PC-3 (cell line): ENCODE measurements around the gene PACSIN2. TPM values are rescaled to one million over a fixed set of nuclear protein-coding genes. Genes with fewer than 3 reads are reported as not detected.

Experiments used
- ATAC-seq: fragments of 200-7000 bp; cut with Tn5 transposase; 2 replicates; pipeline ENCODE4 v1.9.1; 2020; ENCODE audit warnings: mild to moderate bottlenecking, moderate library complexity
- BruUV-seq: library from RNA; stranded (reverse); fragments of 400-500 nt; replicated peaks from 2 replicates; lab custom pipeline; 2021; lab: Mats Ljungman, UMichigan
- CTCF ChIA-PET: fragments of 300-600 bp; sonication (Branson Sonifier 250); formaldehyde crosslinking; loops from one replicate; lab custom pipeline; 2022; ENCODE audit warnings: antibody characterized with exemption; lab: Charles Lee
- POLR2A ChIA-PET: fragments of 300-600 bp; sonication (Branson Sonifier 250); formaldehyde crosslinking; loops from one replicate; lab custom pipeline; 2022; ENCODE audit warnings: antibody characterized with exemption; ENCODE audit not compliant: unreplicated experiment; lab: Charles Lee
- DNase-seq: peaks from one replicate; pipeline ENCODE4 v3.0.0-alpha.2; 2015
- H2AFZ ChIP-seq: fragments of 300-600 bp; sonication (generic); 2 replicates; pipeline ENCODE4 v1.6.0; 2016; ENCODE audit warnings: antibody characterized with exemption, low read length
- H3F3A ChIP-seq: fragments of 300-600 bp; sonication (generic); one replicate; pipeline ENCODE4 v1.6.0; 2017; ENCODE audit warnings: antibody characterized with exemption, low read length, control low read depth, mild to moderate bottlenecking; ENCODE audit not compliant: unreplicated experiment
- H3K27ac ChIP-seq: fragments of 300-600 bp; sonication (generic); 2 replicates; pipeline ENCODE4 v1.5.1; 2016; ENCODE audit warnings: mild to moderate bottlenecking, low read length
- H3K27me3 ChIP-seq: fragments of 300-600 bp; sonication (generic); 2 replicates; pipeline ENCODE4 v1.6.1; 2016; ENCODE audit warnings: low read length, mixed read lengths
- H3K36me3 ChIP-seq: fragments of 300-600 bp; sonication (generic); 2 replicates; pipeline ENCODE4 v1.6.1; 2016; ENCODE audit warnings: low read depth, mixed run types, low read length, mixed read lengths
- H3K4me1 ChIP-seq: fragments of 300-600 bp; sonication (generic); 2 replicates; pipeline ENCODE4 v1.5.1; 2016; ENCODE audit warnings: low read length; ENCODE audit not compliant: insufficient read depth
- H3K4me2 ChIP-seq: fragments of 300-600 bp; sonication (generic); 2 replicates; pipeline ENCODE4 v1.6.0; 2016; ENCODE audit warnings: low read length
- H3K4me3 ChIP-seq: fragments of 300-600 bp; sonication (generic); 2 replicates; pipeline ENCODE4 v1.5.1; 2016; ENCODE audit warnings: mild to moderate bottlenecking, low read length, mixed read lengths
- H3K79me2 ChIP-seq: fragments of 300-600 bp; sonication (generic); 2 replicates; pipeline ENCODE4 v1.6.1; 2017; ENCODE audit warnings: low read length, mixed read lengths
- H3K9ac ChIP-seq: fragments of 300-600 bp; sonication (generic); 2 replicates; pipeline ENCODE4 v1.6.0; 2016; ENCODE audit warnings: mild to moderate bottlenecking, low read length
- H3K9me2 ChIP-seq: fragments of 300-600 bp; sonication (generic); replicated peaks from 2 replicates; pipeline ENCODE4 v1.6.1; 2016; ENCODE audit warnings: mixed run types, low read length, mixed read lengths
- H3K9me3 ChIP-seq: fragments of 300-600 bp; sonication (generic); 2 replicates; pipeline ENCODE4 v1.6.1; 2016; ENCODE audit warnings: low read length, mixed read lengths
- H4K20me1 ChIP-seq: fragments of 300-600 bp; sonication (generic); 2 replicates; pipeline ENCODE4 v1.6.1; 2016; ENCODE audit warnings: low read length, mixed read lengths
- CTCF ChIP-seq: fragments of 300-600 bp; sonication (generic); conservative IDR thresholded peaks from 2 replicates; pipeline ENCODE4 v1.5.1; 2017; ENCODE audit warnings: antibody characterized with exemption, low read depth, mild to moderate bottlenecking, low read length
- EZH2 ChIP-seq: fragments of 300-600 bp; sonication (generic); IDR thresholded peaks from one replicate; pipeline ENCODE4 v1.6.1; 2017; ENCODE audit warnings: antibody characterized with exemption, mild to moderate bottlenecking, low read length; ENCODE audit not compliant: unreplicated experiment
- EZH2phosphoT487 ChIP-seq: fragments of 300-600 bp; sonication (generic); IDR thresholded peaks from 2 replicates; pipeline ENCODE4 v1.6.1; 2018; ENCODE audit warnings: mild to moderate bottlenecking, antibody characterized with exemption, low read length, borderline replicate concordance
- intact Hi-C: fragments of 100-400 bp; cut with micrococcal nuclease; formaldehyde crosslinking; loops from 2 replicates; pipeline ENCODE4 v1.9.0; 2023
- total RNA-seq: library from RNA; depleted of rRNA; stranded (reverse); fragments of >200 nt; gene quantifications from 2 replicates; pipeline ENCODE4 v1.2.3, GENCODE V29; 2014

The PACSIN2 gene
- total RNA-seq, 1 experiment from 2014 or later: 25.7 TPM

- Histone ChIP-seq H3K27ac (no peak overlapping the region), H4K20me1 (0 out of 2 replicates have a peak, but pooled peaks cover 11% of the 10 kb centered on the region), H3K79me2 (peaks cover 53% of the 10 kb centered on the region), H3K4me2 (no peak overlapping the region), H3K4me1 (peaks cover 30% of the 10 kb centered on the region), H3K9me2 (no peaks in the 10 kb centered on the region), H3K36me3 (no peaks in the 10 kb centered on the region), H3K9ac (no peak overlapping the region), H3K27me3 (no peaks in the 10 kb centered on the region), H2AFZ (no peak overlapping the region), H3K4me3 (no peak overlapping the region), H3K9me3 (no peaks in the 10 kb centered on the region), H3F3A (no peaks in the 10 kb centered on the region)
- no TSS peak for BruUV-seq
- TF ChIP-seq CTCF (no peak), EZH2phosphoT487 (no peak), EZH2 (no peak)
- DNase-seq (no peak), ATAC-seq (no peak)
- ChIA-PET CTCF (no interaction called here), POLR2A (interaction anchor here (0.8 kb wide), 1 partner anchor 16 kb away, joined by 10 read pairs; no protein-coding TSS in a partner anchor)
- intact Hi-C loops: no loop called here
Observed at GRCh38 chr22:42924436-42924835, 90.5 kb downstream of the PACSIN2 start.

DNA sequence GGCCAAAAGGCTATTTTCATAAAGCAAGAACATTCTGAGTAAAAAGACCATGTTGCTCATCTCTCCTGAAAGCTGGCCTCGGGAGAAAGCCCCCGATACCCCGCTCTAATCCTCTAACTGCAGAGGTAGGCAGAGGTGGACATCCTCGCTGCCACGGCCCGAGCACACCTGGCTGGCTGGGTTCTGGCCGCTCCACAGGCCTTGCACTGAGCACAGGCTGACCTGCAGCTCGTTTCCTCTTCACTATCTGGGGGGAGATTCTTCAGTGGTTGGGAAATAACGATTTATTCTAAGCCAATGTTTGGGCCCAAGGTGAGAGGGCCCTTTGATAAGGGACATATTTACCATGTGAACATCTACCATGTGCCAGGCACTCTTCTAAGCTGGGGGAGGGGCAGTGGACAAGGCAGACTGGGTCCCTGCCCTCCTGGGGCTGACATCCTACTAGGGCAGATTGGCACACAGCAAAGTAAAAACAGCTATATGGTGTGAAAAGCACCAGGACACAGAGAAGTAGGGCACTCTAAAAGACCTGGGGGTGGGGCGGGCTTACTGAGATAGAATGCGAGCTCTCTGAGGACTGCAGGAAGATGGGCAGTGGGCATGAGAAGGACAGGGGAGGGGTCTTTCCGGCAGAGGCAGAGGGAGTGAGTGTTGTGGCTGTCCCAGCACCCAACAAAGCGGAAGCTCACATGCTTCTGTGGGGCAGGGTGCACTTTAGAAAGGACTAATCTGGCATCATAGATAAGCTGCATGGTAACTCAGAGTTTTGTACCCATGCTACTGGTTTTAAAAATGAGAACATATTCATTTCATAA lies 92.4 kb downstream of the PACSIN2 start:
- H3K36me3 ChIP-seq: no peaks in the 10 kb centered on the region
- H4K20me1 ChIP-seq: 0 out of 2 replicates have a peak, but pooled peaks cover 11% of the 10 kb centered on the region
- ATAC-seq (no peak), DNase-seq (no peak)
- BruUV-seq: no TSS peak
- no peak overlapping the region for H3K4me2 ChIP-seq
- H2AFZ ChIP-seq: no peak overlapping the region
- no peaks in the 10 kb centered on the region for H3F3A ChIP-seq
- no peak overlapping the region for H3K9ac ChIP-seq
- intact Hi-C loops: no loop called here
- H3K9me2 ChIP-seq: no peaks in the 10 kb centered on the region
- no peaks in the 10 kb centered on the region for H3K9me3 ChIP-seq
- peaks cover 36% of the 10 kb centered on the region for H3K4me1 ChIP-seq
- peaks cover 46% of the 10 kb centered on the region for H3K79me2 ChIP-seq
- H3K4me3 ChIP-seq: no peak overlapping the region
- CTCF ChIA-PET: no interaction called here
- no peak for TF ChIP-seq EZH2phosphoT487
- no peak for TF ChIP-seq EZH2
- no peak for TF ChIP-seq CTCF
- H3K27me3 ChIP-seq: no peaks in the 10 kb centered on the region
- POLR2A ChIA-PET: no interaction called here
- peak overlapping the region; percentile 48 for H3K27ac ChIP-seq
